Panc1 (cell line): ENCODE data around the gene TMEM14C.

Experiments used
- CTCF ChIP-seq: fragments of 450-650 bp; IDR thresholded peaks from 2 replicates; pipeline ENCODE4 v1.5.1; 2017; ENCODE audit warnings: mild to moderate bottlenecking
- POLR2AphosphoS5 ChIP-seq: IDR thresholded peaks from 2 replicates; pipeline ENCODE4 v1.6.1; 2012; ENCODE audit warnings: mild to moderate bottlenecking, low read depth, low read length, moderate library complexity
- SIN3A ChIP-seq: IDR thresholded peaks from 2 replicates; pipeline ENCODE4 v1.6.1; 2012; ENCODE audit warnings: low read depth, mild to moderate bottlenecking, low read length, moderate library complexity, borderline replicate concordance; ENCODE audit not compliant: insufficient read depth

GRCh38 chr6:10745116-10745515 lies 22.2 kb downstream of the TMEM14C start:
- no peak for TF ChIP-seq CTCF
- TF ChIP-seq POLR2AphosphoS5 = no peak
- no peak for TF ChIP-seq SIN3A
